HG02970 (cell line): ENCODE results near the gene NRTN.

Experiments
- ATAC-seq: cut with Tn5 transposase; IDR thresholded peaks from one replicate; pipeline ENCODE4 v1.9.1; 2021; ENCODE audit warnings: mild to moderate bottlenecking, moderate library complexity, moderate number of reproducible peaks; ENCODE audit not compliant: unreplicated experiment, low FRiP score

The NRTN gene

GRCh38 chr19:5811117-5811516, 6.2 kb downstream of the NRTN start:
- no peak for ATAC-seq

GRCh38 chr19:5814123-5814851, 9.4 kb downstream of the NRTN start:
- ATAC-seq, result no peak

- no peak for ATAC-seq
Observed at GRCh38 chr19:5814852-5815246, 10.0 kb downstream of the NRTN start.

- no peak for ATAC-seq
Observed at GRCh38 chr19:5817218-5817617, 12.4 kb downstream of the NRTN start.

- ATAC-seq, result no peak
Observed at GRCh38 chr19:5818594-5818993, 13.7 kb downstream of the NRTN start.

- no peak for ATAC-seq
Observed at GRCh38 chr19:5820785-5821184, 15.9 kb downstream of the NRTN start.

GRCh38 chr19:5821521-5822180, 16.8 kb downstream of the NRTN start:
- ATAC-seq, result no peak

- no peak for ATAC-seq
Observed at GRCh38 chr19:5822181-5822844, 17.4 kb downstream of the NRTN start.

GRCh38 chr19:5823579-5824281, 18.9 kb downstream of the NRTN start:
- no peak for ATAC-seq

GRCh38 chr19:5824751-5825150, 19.9 kb downstream of the NRTN start:
- no peak for ATAC-seq

- no peak for ATAC-seq
Observed at GRCh38 chr19:5825178-5825577, 20.3 kb downstream of the NRTN start.

- no peak for ATAC-seq
Observed at GRCh38 chr19:5826531-5827341, 21.9 kb downstream of the NRTN start.

- ATAC-seq, result no peak
Observed at GRCh38 chr19:5827342-5827890, 22.5 kb downstream of the NRTN start.

GRCh38 chr19:5827891-5828660, 23.2 kb downstream of the NRTN start:
- ATAC-seq, result peak; percentile 60

GRCh38 chr19:5828661-5829566, 24.0 kb downstream of the NRTN start:
- no peak for ATAC-seq

GRCh38 chr19:5829567-5830310, 24.9 kb downstream of the NRTN start:
- ATAC-seq, result no peak

GRCh38 chr19:5831159-5831558, 26.3 kb downstream of the NRTN start:
- no peak for ATAC-seq
